Keratinocyte (primary cell): ENCODE data around the gene MTA3.

Experiments
- CTCF ChIP-seq, 3 experiments: IDR thresholded peaks in 1 of 3; conservative IDR thresholded peaks in 1 of 3; optimal IDR thresholded peaks in 1 of 3; 2 replicates in 2 of 3; 3 replicates in 1 of 3; pipeline versions ENCODE3 to v1.5.1; 2011; ENCODE audit warnings: low read length in 3 of 3, mild to moderate bottlenecking in 3 of 3, moderate library complexity in 2 of 3, control low read depth in 1 of 3, inconsistent platforms in 1 of 3; ENCODE audit not compliant: insufficient read depth in 2 of 3; ENCODE audit errors: extremely low read depth in 1 of 3
- EZH2 ChIP-seq: IDR thresholded peaks from one replicate; pipeline ENCODE4 v1.6.1; 2012; ENCODE audit warnings: inconsistent platforms, mild to moderate bottlenecking, low read length, moderate library complexity

GRCh38 chr2:42752816-42753813 lies 184.7 kb downstream of the MTA3 start:
- TF ChIP-seq CTCF (optimal IDR thresholded peaks at IDR 0.05 in 1 of 3, IDR thresholded peaks at IDR 0.05 in 1 of 3, conservative IDR thresholded peaks at IDR 0.05 in 1 of 3; ENCODE audit: extremely low read depth in 1 of 3, insufficient read depth in 2 of 3, low read length in 3 of 3) (no peak), EZH2 (no peak)
